HG03378 (cell line): ENCODE results near the gene ALLC.

Experiments used
- ATAC-seq: cut with Tn5 transposase; IDR thresholded peaks from one replicate; pipeline ENCODE4 v1.9.1; 2021; ENCODE audit warnings: mild to moderate bottlenecking, moderate library complexity; ENCODE audit not compliant: unreplicated experiment

Gene ALLC

GRCh38 chr2:3674066-3674845, 16.3 kb downstream of the ALLC start:
- no peak for ATAC-seq

- no peak for ATAC-seq
These were observed 17.7 kb downstream of the ALLC start for GRCh38 chr2:3675687-3676086.

DNA sequence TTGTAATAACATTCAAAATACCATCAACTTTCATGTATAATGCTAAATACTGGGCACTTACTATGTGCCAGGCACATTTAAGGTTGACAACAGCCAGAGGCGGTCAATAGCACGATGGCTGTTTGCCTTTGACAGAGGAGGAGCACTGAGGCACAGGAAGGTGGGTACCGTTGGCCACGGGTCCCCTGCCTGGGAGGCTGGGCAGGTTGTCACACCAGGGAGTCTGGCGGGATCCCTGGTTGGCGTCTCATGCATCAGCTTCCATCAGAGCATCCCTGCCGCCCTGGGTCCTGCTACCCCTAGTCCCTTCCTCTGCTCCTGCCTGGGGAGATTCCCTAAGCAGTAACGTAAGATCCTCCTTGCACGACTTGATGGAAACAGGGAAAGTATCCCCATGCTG, 19.4 kb downstream of the ALLC start:
- ATAC-seq = no peak

- no peak for ATAC-seq
These were observed 20.2 kb downstream of the ALLC start for GRCh38 chr2:3678212-3678611.

DNA sequence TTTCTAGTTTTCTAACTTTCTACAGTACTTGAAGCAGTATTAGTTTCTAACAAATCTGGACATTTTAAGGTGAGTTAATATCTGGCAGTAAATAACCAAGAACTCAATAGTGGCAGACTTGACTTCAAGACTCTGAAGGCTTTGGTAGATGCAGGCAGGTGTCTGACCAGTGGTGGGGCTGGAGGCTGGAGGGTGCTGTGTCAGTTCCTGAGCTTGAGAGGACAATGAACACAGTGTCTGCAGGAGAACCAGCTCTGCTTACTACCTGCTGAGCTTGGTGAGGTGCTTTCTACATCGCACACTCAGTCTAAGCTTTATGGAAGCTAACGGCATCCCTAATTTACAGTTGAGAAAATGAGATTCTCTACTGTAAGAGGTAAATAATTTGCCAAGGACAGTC, 21.2 kb downstream of the ALLC start:
- no peak for ATAC-seq

DNA sequence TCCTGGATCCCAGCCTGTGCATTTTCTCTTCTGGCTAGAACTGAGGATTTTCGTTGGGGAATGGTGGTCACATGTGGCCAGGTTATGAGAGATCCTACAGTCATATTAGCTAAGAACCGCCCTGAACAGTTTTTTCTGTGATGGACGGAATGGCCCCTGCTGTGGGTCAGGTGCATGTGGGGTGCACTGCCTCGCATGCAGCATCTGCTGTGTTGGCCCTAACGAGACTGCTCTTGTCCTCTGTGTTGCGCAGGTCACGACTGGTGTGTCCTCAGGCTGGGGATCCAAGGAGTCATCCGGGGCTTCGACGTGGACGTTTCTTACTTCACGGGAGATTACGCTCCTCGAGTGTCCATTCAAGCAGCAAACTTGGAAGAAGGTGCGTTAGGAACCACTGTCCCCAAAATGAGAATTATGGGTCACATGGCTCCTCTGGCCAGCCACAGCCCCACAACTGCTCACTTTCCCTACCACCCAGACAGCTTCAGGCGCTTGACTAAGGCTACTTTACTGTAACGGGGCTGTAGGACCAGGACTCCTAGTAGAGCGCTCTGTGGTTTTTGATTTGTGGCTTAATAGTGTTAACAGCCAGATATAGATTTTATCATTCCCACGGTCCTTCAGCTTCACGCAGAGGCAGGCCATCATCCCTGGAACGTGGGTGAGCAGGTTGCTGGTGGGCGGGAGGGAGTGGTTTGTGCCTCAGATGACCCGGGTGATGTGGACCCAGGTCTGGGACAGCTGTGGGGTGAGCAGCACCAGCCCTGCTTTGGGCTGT, 21.8 kb downstream of the ALLC start:
- ATAC-seq = no peak

GRCh38 chr2:3680548-3681345, 22.7 kb downstream of the ALLC start:
- no peak for ATAC-seq

- no peak for ATAC-seq
These were observed 23.6 kb downstream of the ALLC start for GRCh38 chr2:3681625-3682024.

DNA sequence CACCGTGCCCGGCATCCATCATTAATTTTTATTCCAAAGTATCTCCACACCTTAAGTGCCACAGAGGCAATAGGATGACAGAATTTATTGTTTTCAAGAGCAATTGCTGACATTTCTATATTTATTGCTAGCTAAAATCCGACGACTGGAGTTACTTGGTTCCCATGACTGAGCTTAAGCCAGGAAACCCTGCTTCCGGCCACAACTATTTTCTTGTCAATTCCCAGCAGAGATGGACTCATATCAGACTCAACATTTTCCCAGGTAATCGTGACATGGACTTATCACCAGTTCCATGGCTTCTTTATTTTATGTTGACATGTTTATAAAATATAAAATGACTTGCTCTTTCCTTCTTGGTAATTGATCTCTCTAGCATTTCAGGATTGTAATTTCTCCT, 24.8 kb downstream of the ALLC start:
- no peak for ATAC-seq

DNA sequence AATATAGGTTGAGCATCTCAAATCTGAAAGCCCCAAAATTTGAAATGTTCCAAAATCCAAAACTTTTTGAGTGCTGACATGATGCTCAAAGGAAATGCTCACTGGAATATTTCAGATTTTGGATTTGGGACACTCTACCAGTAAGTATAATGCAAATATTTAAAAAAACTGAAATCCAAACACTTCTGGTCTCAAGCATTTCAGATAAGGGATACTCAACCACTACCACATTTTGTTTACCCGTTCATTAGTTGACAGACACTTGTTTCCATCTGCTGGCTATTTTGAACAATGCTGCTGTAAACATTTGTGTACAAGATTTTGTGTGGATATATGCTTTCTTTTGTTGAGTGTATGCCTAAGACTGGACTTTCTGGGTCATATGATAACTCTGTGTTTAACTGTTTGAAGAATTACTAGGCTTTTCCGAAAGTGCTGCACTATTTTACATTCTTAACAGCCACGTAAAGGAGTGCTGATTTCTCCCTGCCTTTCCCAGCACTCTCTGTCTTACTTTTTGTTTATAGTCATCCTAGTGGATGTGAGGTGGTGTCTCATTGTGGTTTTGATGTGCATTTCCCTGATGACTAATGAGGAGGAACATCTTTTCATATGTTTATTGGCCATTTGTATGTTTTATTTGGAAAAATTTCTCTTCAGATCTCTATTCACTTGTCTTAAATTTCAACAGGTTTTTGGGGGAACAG, 25.9 kb downstream of the ALLC start:
- no peak for ATAC-seq

DNA sequence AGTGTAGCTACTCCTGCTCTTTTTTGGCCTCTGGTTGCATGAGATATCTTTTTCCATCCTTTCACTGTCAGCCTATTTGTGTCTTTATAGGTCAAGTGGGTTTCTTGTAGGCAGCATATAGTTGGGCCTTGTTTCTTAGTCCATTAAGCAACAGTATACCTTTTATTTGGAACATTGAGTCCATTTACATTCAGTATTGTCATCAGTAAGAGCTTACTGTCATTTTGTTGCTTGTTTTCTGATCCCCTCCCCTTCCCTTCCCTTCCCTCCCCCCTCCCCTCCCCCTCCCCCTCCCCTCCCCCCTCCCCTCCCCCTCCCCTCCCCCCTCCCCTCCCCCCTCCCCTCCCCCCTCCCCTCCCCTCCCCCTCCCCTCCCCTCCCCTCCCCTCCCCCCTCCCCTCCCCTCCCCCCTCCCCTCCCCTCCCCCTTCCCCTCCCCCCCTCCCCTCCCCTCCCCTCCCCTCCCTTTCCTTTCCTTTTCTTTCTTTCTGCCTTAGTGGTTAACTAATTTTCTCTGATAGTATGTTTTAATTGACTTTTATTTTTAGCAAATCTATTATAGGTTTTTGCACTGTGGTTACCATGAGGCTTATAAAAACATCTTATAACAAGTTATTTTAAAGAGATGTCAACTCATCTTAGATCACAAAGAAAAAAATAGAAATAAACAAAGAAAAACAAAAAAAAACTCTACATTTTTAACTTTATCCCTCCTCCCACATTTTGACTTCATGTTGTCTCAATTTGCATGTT, 32.2 kb downstream of the ALLC start:
- no peak for ATAC-seq

DNA sequence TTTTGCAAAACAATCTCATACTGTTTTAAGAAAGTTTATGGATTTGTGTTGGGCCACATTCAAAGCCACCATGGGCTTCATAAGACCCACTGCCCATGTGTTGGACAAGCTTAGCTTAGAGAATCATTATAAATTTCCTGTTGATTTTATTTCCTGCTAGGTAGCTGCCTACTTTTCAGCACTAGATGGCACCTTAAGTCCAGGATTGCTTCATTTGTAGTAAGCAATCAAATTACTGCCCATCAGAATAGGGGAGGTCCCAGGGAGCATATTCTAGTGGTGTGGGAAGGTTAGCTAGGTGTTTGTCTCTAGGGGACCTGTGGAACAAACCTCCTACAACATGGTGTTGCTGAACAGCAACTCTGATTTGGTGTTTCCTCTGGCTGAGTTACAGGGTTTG, 34.4 kb downstream of the ALLC start:
- no peak for ATAC-seq

DNA sequence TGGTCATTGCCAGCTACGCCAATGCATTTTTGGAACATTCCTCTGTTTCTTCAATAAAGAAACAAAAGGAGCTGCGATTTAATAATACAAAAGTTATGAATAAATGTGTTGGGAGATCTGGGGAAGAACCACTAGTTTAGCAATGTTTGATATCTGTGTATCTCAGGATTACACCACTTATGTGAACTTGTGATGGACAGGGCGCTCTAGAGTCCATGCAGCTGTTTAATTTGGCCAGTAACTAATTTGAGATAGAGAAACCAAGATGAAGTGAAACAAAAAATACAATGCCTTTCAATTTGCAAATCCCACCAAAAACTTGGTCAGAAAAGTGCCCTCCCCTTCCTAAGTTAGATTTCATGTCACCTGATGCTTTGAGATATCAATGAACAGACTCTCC, 38.5 kb downstream of the ALLC start:
- ATAC-seq = no peak

GRCh38 chr2:3701071-3701470, 43.1 kb downstream of the ALLC start:
- no peak for ATAC-seq

DNA sequence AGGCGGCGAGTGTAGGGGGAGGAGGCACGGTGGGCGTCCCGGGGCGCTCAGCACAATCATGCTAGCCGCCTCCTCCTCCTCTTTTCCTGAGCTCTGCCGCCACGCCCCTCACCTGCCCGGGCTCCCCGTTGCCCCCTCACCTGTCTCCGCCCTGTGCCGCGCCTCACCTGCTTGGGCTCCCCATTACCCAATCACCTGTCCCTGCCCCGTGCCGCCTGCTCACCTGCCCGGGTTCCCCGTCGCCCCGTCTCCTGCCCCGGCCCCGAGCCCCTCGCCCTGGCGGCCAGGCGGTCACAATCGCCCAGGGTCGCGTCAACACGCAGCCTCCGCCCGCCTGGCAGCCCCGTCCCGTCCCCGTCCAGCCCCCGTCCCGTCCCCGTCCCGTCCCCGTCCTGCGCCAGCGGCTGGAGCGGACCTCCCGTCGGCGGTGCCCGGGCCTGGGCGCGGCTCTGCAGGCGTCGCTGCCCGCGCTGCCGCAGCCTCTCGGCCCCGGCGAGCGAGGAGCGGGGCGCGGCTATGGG, 45.3 kb downstream of the ALLC start, which contains the start of gene DCDC2C:
Gene DCDC2C, plus strand, starts transcription at position 340 of the 521 bp plus-strand sequence. Its CDS starts 177 bp downstream, at position 517.
- no peak for ATAC-seq

- no peak for ATAC-seq
These were observed 45.9 kb downstream of the ALLC start for GRCh38 chr2:3703757-3704355.

DNA sequence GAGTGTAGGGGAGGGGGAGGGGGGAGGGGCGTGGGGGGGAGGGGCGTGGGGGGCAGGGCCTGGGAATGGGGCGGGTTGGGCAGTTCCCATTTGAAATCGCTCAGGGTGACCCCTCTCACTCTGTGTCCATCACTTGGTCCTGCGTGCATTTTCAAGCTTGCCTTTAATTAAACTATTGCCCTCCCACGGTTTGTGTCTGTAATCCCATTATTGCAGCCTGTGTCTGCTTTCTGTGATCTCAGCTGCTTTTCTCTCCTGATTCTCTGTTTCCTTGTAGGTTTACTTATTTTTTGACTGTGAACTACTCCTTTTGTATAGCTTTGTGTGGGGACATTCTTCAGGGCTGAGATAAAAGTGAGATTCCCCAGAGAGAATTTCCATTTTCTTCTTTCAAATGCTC, 46.7 kb downstream of the ALLC start:
- ATAC-seq = no peak

GRCh38 chr2:3705782-3706181, 47.8 kb downstream of the ALLC start:
- ATAC-seq = no peak

DNA sequence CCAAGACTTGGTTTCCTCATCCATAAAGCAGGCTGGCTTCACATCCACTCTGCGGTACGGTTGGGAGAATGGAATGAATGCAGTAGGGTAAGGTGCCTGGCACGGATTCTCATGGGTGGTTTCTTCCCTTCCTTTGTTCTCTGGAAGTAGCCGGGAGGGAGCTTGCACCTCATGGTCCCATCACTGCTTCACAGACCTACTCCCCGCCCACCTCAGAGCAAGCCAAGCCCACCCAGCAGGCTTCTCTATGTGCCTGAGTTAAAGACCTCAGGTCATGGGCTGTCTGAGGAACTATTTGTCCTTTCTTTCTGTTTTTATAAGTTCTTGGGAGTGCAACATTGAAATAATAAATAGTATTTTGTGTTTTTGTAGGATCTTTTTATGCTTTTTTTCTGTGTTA, 48.9 kb downstream of the ALLC start:
- no peak for ATAC-seq
